CD8-positive, alpha-beta memory T cell (primary cell): ENCODE results near the gene FAM186B. TPM values are rescaled to one million over a fixed set of nuclear protein-coding genes. Genes with fewer than 3 reads are reported as not detected.
A peak's percentile ranks its signal among the peaks of the same experiment; 100 is the strongest.

Experiments
- CTCF ChIA-PET: fragments of 350-600 bp; sonication (Branson Sonifier 250); formaldehyde crosslinking; loops from one replicate; lab custom pipeline; 2021; ENCODE audit warnings: antibody characterized with exemption; lab: Charles Lee
- POLR2A ChIA-PET: fragments of 350-600 bp; sonication (Branson Sonifier 250); formaldehyde crosslinking; loops from one replicate; lab custom pipeline; 2021; ENCODE audit warnings: antibody characterized with exemption; lab: Charles Lee
- DNase-seq, 5 donors: peaks; one replicate each; pipeline versions ENCODE4 v3.0.0 to v3.0.0-alpha.2; 2020 to 2022; ENCODE audit warnings: mixed read lengths in 1 of 5
- H3K27ac ChIP-seq: one replicate; pipeline ENCODE4 v1.7.0; 2013; ENCODE audit warnings: low read depth, mild to moderate bottlenecking, low read length, moderate library complexity
- H3K27me3 ChIP-seq: 2 replicates; pipeline ENCODE4 v1.7.0; 2013; ENCODE audit warnings: low read length, mild to moderate bottlenecking; ENCODE audit not compliant: insufficient read depth, poor library complexity, severe bottlenecking
- H3K36me3 ChIP-seq: 2 replicates; pipeline ENCODE4 v1.7.0; 2013; ENCODE audit warnings: mild to moderate bottlenecking, low read length, moderate library complexity; ENCODE audit not compliant: insufficient read depth
- H3K4me1 ChIP-seq: 2 replicates; pipeline ENCODE4 v1.7.0; 2013; ENCODE audit warnings: mild to moderate bottlenecking, low read length, moderate library complexity; ENCODE audit not compliant: insufficient read depth
- H3K4me3 ChIP-seq: 2 replicates; pipeline ENCODE4 v1.7.0; 2013; ENCODE audit warnings: mild to moderate bottlenecking, low read length
- H3K9me3 ChIP-seq: 2 replicates; pipeline ENCODE4 v1.7.0; 2013; ENCODE audit warnings: mild to moderate bottlenecking, low read length
- H3K27ac Mint-ChIP-seq, 8 donors: one replicate each; pipeline ENCODE4 v1.8.0; 2020 to 2021; ENCODE audit warnings: mixed read lengths in 8 of 8, mild to moderate bottlenecking in 6 of 8, inconsistent platforms in 3 of 8, moderate library complexity in 3 of 8
- H3K27me3 Mint-ChIP-seq, 2 donors: one replicate each; pipeline ENCODE4 v1.8.0; 2020 to 2021; ENCODE audit warnings: mixed read lengths in 2 of 2, mild to moderate bottlenecking in 1 of 2, moderate library complexity in 1 of 2
- H3K36me3 Mint-ChIP-seq, 3 donors: one replicate each; pipeline ENCODE4 v1.8.0; 2020 to 2021; ENCODE audit warnings: mixed read lengths in 3 of 3, inconsistent platforms in 1 of 3, mild to moderate bottlenecking in 1 of 3
- H3K4me1 Mint-ChIP-seq, 3 donors: one replicate each; pipeline ENCODE4 v1.8.0; 2020 to 2021; ENCODE audit warnings: mixed read lengths in 3 of 3, inconsistent platforms in 1 of 3, mild to moderate bottlenecking in 1 of 3
- H3K4me3 Mint-ChIP-seq, 7 donors: one replicate each; pipeline ENCODE4 v1.8.0; 2020 to 2021; ENCODE audit warnings: mixed read lengths in 7 of 7, mild to moderate bottlenecking in 6 of 7, moderate library complexity in 4 of 7, inconsistent platforms in 2 of 7
- H3K9me3 Mint-ChIP-seq, 5 donors: one replicate each; pipeline ENCODE4 v1.8.0; 2020 to 2022; ENCODE audit warnings: mixed read lengths in 5 of 5, mild to moderate bottlenecking in 3 of 5, moderate library complexity in 2 of 5, inconsistent platforms in 1 of 5
- polyA plus RNA-seq: library from polyadenylated mRNA; unstranded; fragments of 300-500 nt; fragmentation: Illumina TruSeq; gene quantifications from one replicate; pipeline ENCODE4 v1.2.3, GENCODE V29; 2021
- total RNA-seq, 2 experiments: library from RNA; stranded (reverse); gene quantifications; one replicate each; pipeline ENCODE4 v1.2.3, GENCODE V29; 2021

FAM186B gene
- total and polyA plus RNA-seq, 3 experiments from 2014 or later = 0.11 to 0.15 TPM; not detected in 1

- no peaks in the 10 kb centered on the region for H3K27me3 Mint-ChIP-seq
- DNase-seq = no peak
- H3K36me3 ChIP-seq = peaks cover 10% of the 10 kb centered on the region
- H3K27me3 ChIP-seq = no peaks in the 10 kb centered on the region
- H3K9me3 ChIP-seq = no peaks in the 10 kb centered on the region
- H3K4me1 ChIP-seq = peaks cover 42% of the 10 kb centered on the region
- peak overlapping the region; percentile 93 to 100 (median 99) for H3K4me3 Mint-ChIP-seq
- peaks cover 51 to 64% (median 62%) of the 10 kb centered on the region in 3 donors for H3K4me1 Mint-ChIP-seq
- no peaks in the 10 kb centered on the region for H3K9me3 Mint-ChIP-seq
- H3K27ac ChIP-seq = peak overlapping the region; percentile 99
- H3K27ac Mint-ChIP-seq = peak overlapping the region; percentile 96 to 100 (median 99)
- H3K36me3 Mint-ChIP-seq = peaks cover 0 to 39% (median 2%) of the 10 kb centered on the region in 3 donors
- H3K4me3 ChIP-seq = peak overlapping the region; percentile 96
- CTCF ChIA-PET = interaction anchor here (0.6 to 2.3 kb wide), 4 partner anchors 13 to 210 kb away, joined by 3 to 7 read pairs (median 4); no protein-coding TSS in a partner anchor
- POLR2A ChIA-PET = no interaction called here
Observed at GRCh38 chr12:49568442-49569162, 36.8 kb downstream of the FAM186B start.

GRCh38 chr12:49567611-49568441 lies 37.6 kb downstream of the FAM186B start, which contains the start of gene MCRS1:
TSS of gene MCRS1 (minus strand) at chr12:49568142. CDS start at chr12:49566731, 1,411 bp downstream.
- H3K4me1 Mint-ChIP-seq = peaks cover 51 to 64% (median 63%) of the 10 kb centered on the region in 3 donors
- H3K4me3 Mint-ChIP-seq = peak within 1 kb of the TSS; percentile 93 to 100 (median 99)
- ChIA-PET CTCF (interaction anchor here (1.4 to 2.3 kb wide), 6 partner anchors 12 to 220 kb away, joined by 3 to 9 read pairs (median 5); partner anchors contain the start of genes DNAJC22 and TMBIM6), POLR2A (interaction anchor here (0.6 to 1.7 kb wide), 6 partner anchors 14 to 201 kb away, joined by 3 to 5 read pairs (median 4); partner anchors contain the start of genes KCNH3, PRPF40B and TMBIM6)
- H3K36me3 Mint-ChIP-seq = peaks cover 0 to 44% (median 2%) of the 10 kb centered on the region in 3 donors
- peak within 1 kb of the TSS; percentile 99 for H3K27ac ChIP-seq
- H3K36me3 ChIP-seq = peaks cover 18% of the 10 kb centered on the region
- no peaks in the 10 kb centered on the region for H3K27me3 ChIP-seq
- no peaks in the 10 kb centered on the region for H3K9me3 Mint-ChIP-seq
- H3K9me3 ChIP-seq = no peaks in the 10 kb centered on the region
- H3K27me3 Mint-ChIP-seq = no peaks in the 10 kb centered on the region
- DNase-seq = peak; percentile 84 to 94 (median 92)
- peaks cover 42% of the 10 kb centered on the region for H3K4me1 ChIP-seq
- peak within 1 kb of the TSS; percentile 96 to 100 (median 99) for H3K27ac Mint-ChIP-seq
- peak within 1 kb of the TSS; percentile 96 for H3K4me3 ChIP-seq

- ChIA-PET CTCF (interaction anchor here (1.0 to 2.3 kb wide), 6 partner anchors 14 to 270 kb away, joined by 3 to 9 read pairs (median 5); partner anchors contain the start of genes DNAJC22 and TMBIM6), POLR2A (interaction anchor here (0.6 to 1.7 kb wide), 6 partner anchors 14 to 201 kb away, joined by 3 to 5 read pairs (median 4); partner anchors contain the start of genes KCNH3, PRPF40B and TMBIM6)
- Histone ChIP-seq H3K4me3 (peak overlapping the region; percentile 96), H3K9me3 (no peaks in the 10 kb centered on the region), H3K27me3 (no peaks in the 10 kb centered on the region), H3K36me3 (peaks cover 24% of the 10 kb centered on the region), H3K4me1 (peaks cover 42% of the 10 kb centered on the region), H3K27ac (peak overlapping the region; percentile 99)
- Mint-ChIP-seq H3K27me3 (no peaks in the 10 kb centered on the region), H3K36me3 (peaks cover 1 to 50% (median 7%) of the 10 kb centered on the region in 3 donors), H3K4me1 (peaks cover 52 to 64% (median 63%) of the 10 kb centered on the region in 3 donors), H3K4me3 (peak overlapping the region; percentile 93 to 100 (median 99)), H3K27ac (peak overlapping the region; percentile 96 to 100 (median 99)), H3K9me3 (no peaks in the 10 kb centered on the region)
- no peak for DNase-seq
Observed at GRCh38 chr12:49567302-49567610, 38.2 kb downstream of the FAM186B start.

- Histone ChIP-seq H3K36me3 (peaks cover 33% of the 10 kb centered on the region), H3K4me3 (peak overlapping the region; percentile 96), H3K27ac (no peak overlapping the region), H3K4me1 (peaks cover 42% of the 10 kb centered on the region), H3K27me3 (no peaks in the 10 kb centered on the region), H3K9me3 (no peaks in the 10 kb centered on the region)
- POLR2A ChIA-PET = interaction anchor here (1.4 to 1.7 kb wide), 2 partner anchors 13 to 57 kb away, joined by 4 to 5 read pairs; partner anchors contain the start of gene PRPF40B
- H3K27ac Mint-ChIP-seq = peak overlapping the region in 4 of 8 donors; percentile 21 to 57 (median 43)
- H3K9me3 Mint-ChIP-seq = no peaks in the 10 kb centered on the region
- H3K4me1 Mint-ChIP-seq = peaks cover 51 to 64% (median 57%) of the 10 kb centered on the region in 3 donors
- CTCF ChIA-PET = interaction anchor here (1.0 to 1.6 kb wide), 5 partner anchors 13 to 269 kb away, joined by 3 to 9 read pairs (median 4); partner anchors contain the start of genes DNAJC22 and TMBIM6
- no peak for DNase-seq
- no peaks in the 10 kb centered on the region for H3K27me3 Mint-ChIP-seq
- H3K36me3 Mint-ChIP-seq = peaks cover 3 to 58% (median 7%) of the 10 kb centered on the region in 3 donors
- peak overlapping the region in 5 of 7 donors; percentile 12 to 99 (median 93) for H3K4me3 Mint-ChIP-seq
Observed at GRCh38 chr12:49566361-49566760, 39.1 kb downstream of the FAM186B start.

GRCh38 chr12:49565406-49566265 lies 39.8 kb downstream of the FAM186B start:
- Histone ChIP-seq H3K4me1 (peaks cover 42% of the 10 kb centered on the region), H3K36me3 (peaks cover 40% of the 10 kb centered on the region), H3K9me3 (no peaks in the 10 kb centered on the region), H3K4me3 (no peak overlapping the region), H3K27me3 (no peaks in the 10 kb centered on the region), H3K27ac (no peak overlapping the region)
- H3K4me3 Mint-ChIP-seq = peak overlapping the region; percentile 8 to 99 (median 48)
- no peaks in the 10 kb centered on the region for H3K27me3 Mint-ChIP-seq
- H3K27ac Mint-ChIP-seq = peak overlapping the region in 7 of 8 donors; percentile 36 to 92 (median 50)
- DNase-seq = no peak
- peaks cover 51 to 64% (median 55%) of the 10 kb centered on the region in 3 donors for H3K4me1 Mint-ChIP-seq
- peaks cover 3 to 65% (median 11%) of the 10 kb centered on the region in 3 donors for H3K36me3 Mint-ChIP-seq
- ChIA-PET CTCF (interaction anchor here (1.1 kb wide), 1 partner anchor 141 kb away, joined by 3 read pairs; no protein-coding TSS in a partner anchor), POLR2A (interaction anchor here (1.1 to 1.6 kb wide), 2 partner anchors 12 to 27 kb away, joined by 3 to 6 read pairs; partner anchors contain the start of gene KCNH3)
- H3K9me3 Mint-ChIP-seq = no peaks in the 10 kb centered on the region

GRCh38 chr12:49564686-49565405 lies 40.6 kb downstream of the FAM186B start:
- Histone ChIP-seq H3K4me1 (peaks cover 42% of the 10 kb centered on the region), H3K36me3 (peaks cover 48% of the 10 kb centered on the region), H3K27ac (no peak overlapping the region), H3K27me3 (no peaks in the 10 kb centered on the region), H3K4me3 (no peak overlapping the region), H3K9me3 (no peaks in the 10 kb centered on the region)
- H3K4me3 Mint-ChIP-seq = peak overlapping the region in 6 of 7 donors; percentile 28 to 99 (median 38)
- no peaks in the 10 kb centered on the region for H3K27me3 Mint-ChIP-seq
- no peaks in the 10 kb centered on the region for H3K9me3 Mint-ChIP-seq
- peaks cover 3 to 71% (median 12%) of the 10 kb centered on the region in 3 donors for H3K36me3 Mint-ChIP-seq
- ChIA-PET CTCF (interaction anchor here (1.1 to 2.2 kb wide), 3 partner anchors 11 to 206 kb away, joined by 3 to 12 read pairs (median 3); no protein-coding TSS in a partner anchor), POLR2A (interaction anchor here (1.1 to 1.6 kb wide), 2 partner anchors 12 to 26 kb away, joined by 3 to 6 read pairs; partner anchors contain the start of gene KCNH3)
- peak overlapping the region in 6 of 8 donors; percentile 17 to 92 (median 46) for H3K27ac Mint-ChIP-seq
- DNase-seq = no peak
- peaks cover 49 to 60% (median 53%) of the 10 kb centered on the region in 3 donors for H3K4me1 Mint-ChIP-seq
